Islet of Langerhans (tissue), 1 donor: ENCODE results near the gene KIF1A.
A peak's percentile ranks its signal among the peaks of the same experiment; 100 is the strongest.
"Not testable (repeated sequence)": the region's sequence is repeated elsewhere in the genome, so short reads cannot be mapped to it uniquely, and the experiment has no call there.

Source experiments
- FAIRE-seq: peaks from one replicate; lab custom pipeline; 2011; peaks lifted over from hg19 to GRCh38; lab: Jason Lieb, UNC

KIF1A gene

GRCh38 chr2:240848900-240849680 is 29.1 kb upstream of the KIF1A start:
- no peak for FAIRE-seq

GRCh38 chr2:240847817-240848216 is 27.8 kb upstream of the KIF1A start:
- no peak for FAIRE-seq

GRCh38 chr2:240846873-240847595 is 27.0 kb upstream of the KIF1A start:
- no peak for FAIRE-seq

- not testable (repeated sequence) for FAIRE-seq
Observed at GRCh38 chr2:240846309-240846708, 26.3 kb upstream of the KIF1A start.

GRCh38 chr2:240840435-240841060 is 20.5 kb upstream of the KIF1A start:
- FAIRE-seq = peak; percentile 51

GRCh38 chr2:240839152-240840143 is 19.4 kb upstream of the KIF1A start:
- no peak for FAIRE-seq

GRCh38 chr2:240837621-240838020 is 17.6 kb upstream of the KIF1A start:
- no peak for FAIRE-seq

GRCh38 chr2:240836781-240837467 is 16.9 kb upstream of the KIF1A start:
- no peak for FAIRE-seq

- no peak for FAIRE-seq
Observed at GRCh38 chr2:240835528-240835927, 15.5 kb upstream of the KIF1A start.

- FAIRE-seq = no peak
Observed at GRCh38 chr2:240834377-240834975, 14.5 kb upstream of the KIF1A start.

- no peak for FAIRE-seq
Observed at GRCh38 chr2:240833724-240834285, 13.8 kb upstream of the KIF1A start.

GRCh38 chr2:240832921-240833494 is 13.0 kb upstream of the KIF1A start:
- no peak for FAIRE-seq

- no peak for FAIRE-seq
Observed at GRCh38 chr2:240832205-240832727, 12.2 kb upstream of the KIF1A start.

GRCh38 chr2:240831594-240832204 is 11.7 kb upstream of the KIF1A start:
- no peak for FAIRE-seq

- FAIRE-seq = no peak
Observed at GRCh38 chr2:240825476-240825875, 5.5 kb upstream of the KIF1A start.

- FAIRE-seq = no peak
Observed at GRCh38 chr2:240823449-240824336, 3.7 kb upstream of the KIF1A start.

- FAIRE-seq = no peak
Observed at GRCh38 chr2:240822280-240822847, 2.3 kb upstream of the KIF1A start.

GRCh38 chr2:240821429-240821778 is 1.4 kb upstream of the KIF1A start:
- FAIRE-seq = no peak
